Endodermal cell (in vitro differentiated cells): ENCODE data around the gene ACLY. TPM values are rescaled to one million over a fixed set of nuclear protein-coding genes. Genes with fewer than 3 reads are reported as not detected.
A peak's percentile ranks its signal among the peaks of the same experiment; 100 is the strongest.

Source experiments
- DNase-seq: peaks from one replicate; pipeline ENCODE4 v3.0.0-alpha.2; 2017
- H3K27ac ChIP-seq: 2 replicates; pipeline ENCODE4 v1.5.1; 2013; ENCODE audit warnings: mild to moderate bottlenecking, low read depth, low read length, moderate library complexity
- H3K27me3 ChIP-seq: 2 replicates; pipeline ENCODE4 v1.6.1; 2013; ENCODE audit warnings: mild to moderate bottlenecking, low read length, moderate library complexity; ENCODE audit not compliant: insufficient read depth, control insufficient read depth, poor library complexity, severe bottlenecking
- H3K36me3 ChIP-seq: 2 replicates; pipeline ENCODE4 v1.7.0; 2013; ENCODE audit warnings: mild to moderate bottlenecking, low read length, moderate library complexity; ENCODE audit not compliant: control insufficient read depth, insufficient read depth
- H3K4me1 ChIP-seq: one replicate; pipeline ENCODE4 v1.7.0; 2013; ENCODE audit warnings: low read length; ENCODE audit not compliant: control insufficient read depth, insufficient read depth
- H3K4me3 ChIP-seq: 2 replicates; pipeline ENCODE4 v1.5.1; 2013; ENCODE audit warnings: mild to moderate bottlenecking, low read length, moderate library complexity
- H3K9ac ChIP-seq: 2 replicates; pipeline ENCODE4 v1.6.1; 2013; ENCODE audit warnings: mild to moderate bottlenecking, low read length, moderate library complexity; ENCODE audit not compliant: poor library complexity, severe bottlenecking; ENCODE audit errors: extremely low read depth
- H3K9me3 ChIP-seq: 2 replicates; pipeline ENCODE4 v1.6.1; 2013; ENCODE audit warnings: mild to moderate bottlenecking, low read length, moderate library complexity; ENCODE audit not compliant: control insufficient read depth
- H3K27ac Mint-ChIP-seq: 2 replicates; pipeline ENCODE4 v1.8.0; 2020; ENCODE audit warnings: mixed read lengths
- H3K27me3 Mint-ChIP-seq: 2 replicates; pipeline ENCODE4 v1.8.0; 2021; ENCODE audit warnings: mild to moderate bottlenecking, mixed read lengths; ENCODE audit not compliant: insufficient read depth
- H3K36me3 Mint-ChIP-seq: 2 replicates; pipeline ENCODE4 v1.8.0; 2020; ENCODE audit warnings: low read depth, mixed read lengths
- H3K4me1 Mint-ChIP-seq: 2 replicates; pipeline ENCODE4 v1.8.0; 2020; ENCODE audit warnings: mixed read lengths
- H3K4me3 Mint-ChIP-seq: 2 replicates; pipeline ENCODE4 v1.8.0; 2020; ENCODE audit warnings: mild to moderate bottlenecking, moderate library complexity, mixed read lengths
- H3K9me3 Mint-ChIP-seq: 2 replicates; pipeline ENCODE4 v1.8.0; 2020; ENCODE audit warnings: mild to moderate bottlenecking, mixed read lengths
- CTCF ChIP-seq: fragments of 200-600 bp; sonication (generic); conservative IDR thresholded peaks from 2 replicates; pipeline ENCODE4 v1.5.0; 2021; ENCODE audit warnings: antibody characterized with exemption, mild to moderate bottlenecking
- WGBS, 2 experiments: methylation state at CpG; one replicate each; pipeline versions ENCODE4 v1.1.5 to v1.1.7; 2013; ENCODE audit warnings: missing lambda C conversion rate in 2 of 2, mixed read lengths in 1 of 2; ENCODE audit not compliant: insufficient coverage in 1 of 2, insufficient read length in 1 of 2; 5-methylcytosine and 5-hydroxymethylcytosine counted together
- total RNA-seq, 2 donors: library from RNA; stranded (reverse); fragmentation: NEBNext Ultra II Directional in 1 of 2; extraction: Animal tissue kit (Norgen Biotek cat#: 25700) in 1 of 2; gene quantifications; 2 replicates in 1 of 2; 3 replicates in 1 of 2; pipeline ENCODE4 v1.2.1, GENCODE V29; 2021

ACLY gene
- total RNA-seq, 2 donors from 2014 or later: 261 to 304 TPM

DNA sequence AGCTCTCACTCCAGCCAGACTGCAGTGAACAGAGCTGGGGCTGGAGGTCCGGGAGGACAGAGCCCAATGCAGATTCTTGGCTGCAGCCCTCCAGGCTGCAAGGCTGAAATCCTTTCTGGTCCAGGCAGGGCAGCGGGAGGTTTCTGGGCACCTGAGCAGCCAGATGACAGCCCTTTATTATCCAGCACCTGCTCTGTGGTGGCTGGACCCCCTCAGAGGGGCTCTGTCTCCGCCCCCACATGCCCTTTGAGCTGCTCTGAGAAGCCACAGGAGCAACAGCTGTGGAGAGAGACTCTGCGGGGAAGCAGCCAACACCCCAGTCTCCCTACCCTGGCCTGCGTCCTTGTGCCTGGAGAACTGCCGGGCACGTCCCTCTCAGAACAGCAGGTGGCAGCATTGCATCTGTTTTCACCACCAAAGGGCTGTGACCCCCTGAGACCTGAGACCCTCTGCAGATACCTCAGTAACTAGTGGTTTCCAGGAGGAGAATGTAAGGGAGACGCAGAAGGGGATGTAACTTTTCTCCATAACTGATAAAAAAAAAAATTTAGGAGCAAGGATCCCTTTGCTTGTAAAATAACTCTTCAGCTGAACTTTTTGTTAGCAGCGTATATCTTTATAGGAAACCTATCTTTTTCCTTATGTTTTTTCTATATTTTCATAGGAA lies 44.1 kb upstream of the ACLY start:
- Mint-ChIP-seq H3K4me1 (peaks cover 27% of the 10 kb centered on the region), H3K27ac (no peak overlapping the region), H3K36me3 (peaks cover 2% of the 10 kb centered on the region), H3K27me3 (peaks cover 1% of the 10 kb centered on the region), H3K4me3 (no peak overlapping the region), H3K9me3 (no peaks in the 10 kb centered on the region)
- Histone ChIP-seq H3K4me3 (no peak overlapping the region), H3K9ac (no peak overlapping the region), H3K27ac (no peak overlapping the region), H3K36me3 (peaks cover under 1% of the 10 kb centered on the region), H3K9me3 (no peaks in the 10 kb centered on the region), H3K27me3 (no peaks in the 10 kb centered on the region), H3K4me1 (peaks cover 13% of the 10 kb centered on the region)
- WGBS, 2 experiments: 34 to 64% methylated on average over 5 to 9 of the region's 9 CpGs
- peak; percentile 92 for TF ChIP-seq CTCF
- DNase-seq: peak; percentile 97

DNA sequence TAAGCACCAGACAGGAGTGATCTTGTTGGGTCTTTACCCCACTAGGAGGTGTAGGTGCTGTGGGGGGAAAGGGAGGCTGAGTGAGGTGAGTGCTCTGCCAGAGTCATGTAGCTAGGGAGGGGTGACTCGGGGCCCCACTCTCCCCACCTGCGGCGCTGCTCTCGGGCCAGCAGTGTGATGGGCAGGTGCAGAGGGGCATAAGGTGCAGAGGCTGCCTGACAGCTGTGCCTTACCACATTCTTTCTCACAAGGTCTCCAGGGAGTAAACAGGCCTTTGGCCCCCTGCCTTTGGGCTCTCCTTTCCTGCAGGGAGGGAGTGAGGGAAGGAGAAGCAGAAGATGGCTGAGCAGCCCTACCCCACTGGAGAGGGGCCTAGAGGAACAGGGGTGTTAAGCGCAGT lies 43.4 kb upstream of the ACLY start:
- no peaks in the 10 kb centered on the region for H3K9me3 ChIP-seq
- Mint-ChIP-seq H3K9me3 (no peaks in the 10 kb centered on the region), H3K4me3 (no peak overlapping the region), H3K27ac (no peak overlapping the region), H3K4me1 (peaks cover 31% of the 10 kb centered on the region), H3K27me3 (peaks cover 1% of the 10 kb centered on the region), H3K36me3 (no peaks in the 10 kb centered on the region)
- H3K27ac ChIP-seq: no peak overlapping the region
- no peaks in the 10 kb centered on the region for H3K27me3 ChIP-seq
- no peak for DNase-seq
- 92 to 100% methylated on average over 5 of the region's 5 CpGs for WGBS, 2 experiments
- TF ChIP-seq CTCF: no peak
- peaks cover 13% of the 10 kb centered on the region for H3K4me1 ChIP-seq
- no peak overlapping the region for H3K4me3 ChIP-seq
- H3K9ac ChIP-seq: no peak overlapping the region
- H3K36me3 ChIP-seq: no peaks in the 10 kb centered on the region

DNA sequence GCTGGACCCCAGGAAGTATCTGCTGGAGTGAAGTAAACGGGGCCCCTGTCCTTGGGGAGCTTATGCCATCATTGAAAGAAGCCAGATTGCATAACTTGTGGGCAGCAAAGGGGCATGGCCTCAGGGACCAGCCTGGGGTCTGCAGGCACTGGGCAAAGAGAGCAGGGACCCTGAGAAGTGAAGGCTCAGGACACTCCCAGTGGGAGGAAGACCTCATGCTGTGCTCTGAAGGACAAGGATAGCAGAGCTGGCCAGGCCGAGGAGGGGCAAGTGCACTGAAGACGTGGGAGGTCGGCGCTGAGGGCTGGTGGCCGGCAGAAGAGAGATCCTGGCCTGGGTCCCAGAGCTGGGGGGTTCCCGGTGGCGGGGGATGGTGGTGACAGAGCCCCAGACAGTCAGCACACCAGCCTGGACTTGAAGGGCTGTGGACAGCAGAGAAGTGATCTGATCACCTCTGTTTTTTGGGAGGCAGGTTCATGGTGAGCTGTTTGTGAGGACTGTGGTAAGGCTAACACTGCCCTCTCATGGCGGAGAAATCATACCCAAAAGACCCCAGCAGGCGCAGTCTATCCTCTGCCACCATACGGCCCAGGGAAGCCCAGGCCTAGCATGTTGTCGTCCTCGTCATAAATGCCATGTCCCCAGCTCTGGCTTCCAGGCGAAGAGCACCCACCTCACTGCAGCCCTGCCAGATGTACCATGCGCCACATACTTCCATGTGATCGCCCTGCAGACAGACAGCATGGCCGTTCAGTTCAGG lies 40.8 kb upstream of the ACLY start:
- WGBS, 2 experiments: 62% methylated on average over 13 to 17 of the region's 17 CpGs
- H3K36me3 Mint-ChIP-seq: peaks cover 4% of the 10 kb centered on the region
- peaks cover 26% of the 10 kb centered on the region for H3K4me1 Mint-ChIP-seq

More for the DNA sequence above, 40.8 kb upstream of the ACLY start:
- no peaks in the 10 kb centered on the region for H3K9me3 ChIP-seq
- H3K27ac ChIP-seq: no peak overlapping the region
- H3K27ac Mint-ChIP-seq: peak overlapping the region; percentile 86
- H3K4me3 ChIP-seq: no peak overlapping the region
- peaks cover 10% of the 10 kb centered on the region for H3K4me1 ChIP-seq
- H3K36me3 ChIP-seq: no peaks in the 10 kb centered on the region
- H3K27me3 Mint-ChIP-seq: peaks cover 1% of the 10 kb centered on the region
- DNase-seq: peak; percentile 94
- peak; percentile 78 for TF ChIP-seq CTCF
- H3K4me3 Mint-ChIP-seq: no peak overlapping the region
- no peaks in the 10 kb centered on the region for H3K9me3 Mint-ChIP-seq
- no peaks in the 10 kb centered on the region for H3K27me3 ChIP-seq
- H3K9ac ChIP-seq: no peak overlapping the region
